ENCODE measurements around the gene ZSWIM4.

ZSWIM4 gene

DNA sequence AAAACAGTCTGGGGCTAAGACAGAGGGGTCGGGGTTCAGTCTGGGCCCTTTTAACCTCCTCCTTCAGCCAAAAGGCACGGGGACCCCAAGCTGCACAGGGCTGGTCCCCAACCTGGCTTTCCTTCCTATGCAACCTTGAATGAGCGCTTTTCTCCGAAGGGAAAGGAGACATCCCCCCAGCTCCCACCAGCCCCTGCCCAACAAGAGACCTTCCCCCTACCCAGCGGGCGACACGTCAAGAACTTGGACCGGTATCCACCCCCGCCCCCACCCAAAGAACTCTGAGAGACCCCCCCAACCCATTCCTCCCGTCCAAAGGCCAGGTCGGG lies 46.7 kb downstream of the ZSWIM4 start:
- Histone ChIP-seq H3K4me1 (ENCODE audit: control insufficient read depth, insufficient read depth, low read length) (peaks cover 6% of the 10 kb centered on the region), H3K9ac (ENCODE audit: low read depth, low read length) (no peak overlapping the region), H3K9me3 (ENCODE audit: control insufficient read depth, insufficient read depth, low read length) (no peaks in the 10 kb centered on the region), H3K27me3 (ENCODE audit: control insufficient read depth, insufficient read depth, low read length) (no peaks in the 10 kb centered on the region), H3K36me3 (ENCODE audit: control insufficient read depth, insufficient read depth, low read length) (no peaks in the 10 kb centered on the region), H3K4me3 (ENCODE audit: low read depth, low read length) (peak overlapping the region; percentile 62)

DNA sequence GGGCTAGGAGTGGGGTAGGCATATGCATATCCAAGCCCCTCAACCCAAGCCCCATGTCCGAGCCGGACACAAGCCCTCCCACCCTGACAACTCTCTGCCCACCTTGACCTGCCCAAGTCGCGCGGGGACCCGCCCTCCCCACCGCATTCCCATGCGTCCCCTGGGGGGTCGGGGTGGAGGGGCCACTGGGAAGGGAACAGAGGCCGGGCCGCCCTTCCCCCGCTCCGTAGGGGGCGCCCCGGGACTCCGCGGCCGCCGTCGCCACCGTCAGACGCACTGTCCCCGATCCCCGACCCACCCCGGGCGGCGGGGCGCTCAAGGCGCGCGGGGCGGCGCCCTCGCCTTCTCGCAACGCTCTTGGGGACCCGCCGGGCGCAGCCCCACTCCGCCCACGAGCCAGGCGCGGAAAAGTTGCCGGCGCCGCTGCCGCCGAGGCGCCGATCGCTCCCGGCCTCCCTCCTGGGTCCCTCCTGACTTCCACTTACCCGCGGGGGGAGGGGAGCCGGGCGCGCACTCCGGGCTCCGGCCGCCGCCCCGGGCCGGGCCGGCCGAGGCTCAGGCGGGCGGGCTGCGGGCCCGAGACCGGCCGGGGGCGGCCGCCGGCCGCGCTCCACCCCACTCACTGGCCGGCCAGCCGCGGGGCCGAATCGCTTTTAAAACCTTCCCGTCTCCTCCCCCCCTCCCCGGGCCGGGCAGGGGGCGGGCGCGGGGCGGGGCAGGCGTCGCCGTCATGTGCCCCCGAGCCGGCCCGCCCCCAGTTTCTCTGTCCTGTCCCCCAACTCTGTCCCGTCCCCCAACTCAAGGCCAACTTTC lies 47.3 kb downstream of the ZSWIM4 start:
- no peaks in the 10 kb centered on the region for H3K36me3 ChIP-seq (ENCODE audit: control insufficient read depth, insufficient read depth, low read length)
- peak overlapping the region; percentile 62 for H3K4me3 ChIP-seq (ENCODE audit: low read depth, low read length)
- peak overlapping the region; percentile 60 for H3K9ac ChIP-seq (ENCODE audit: low read depth, low read length)
- H3K9me3 ChIP-seq (ENCODE audit: control insufficient read depth, insufficient read depth, low read length), result no peaks in the 10 kb centered on the region
- H3K27me3 ChIP-seq (ENCODE audit: control insufficient read depth, insufficient read depth, low read length), result no peaks in the 10 kb centered on the region
- peaks cover 6% of the 10 kb centered on the region for H3K4me1 ChIP-seq (ENCODE audit: control insufficient read depth, insufficient read depth, low read length)

DNA sequence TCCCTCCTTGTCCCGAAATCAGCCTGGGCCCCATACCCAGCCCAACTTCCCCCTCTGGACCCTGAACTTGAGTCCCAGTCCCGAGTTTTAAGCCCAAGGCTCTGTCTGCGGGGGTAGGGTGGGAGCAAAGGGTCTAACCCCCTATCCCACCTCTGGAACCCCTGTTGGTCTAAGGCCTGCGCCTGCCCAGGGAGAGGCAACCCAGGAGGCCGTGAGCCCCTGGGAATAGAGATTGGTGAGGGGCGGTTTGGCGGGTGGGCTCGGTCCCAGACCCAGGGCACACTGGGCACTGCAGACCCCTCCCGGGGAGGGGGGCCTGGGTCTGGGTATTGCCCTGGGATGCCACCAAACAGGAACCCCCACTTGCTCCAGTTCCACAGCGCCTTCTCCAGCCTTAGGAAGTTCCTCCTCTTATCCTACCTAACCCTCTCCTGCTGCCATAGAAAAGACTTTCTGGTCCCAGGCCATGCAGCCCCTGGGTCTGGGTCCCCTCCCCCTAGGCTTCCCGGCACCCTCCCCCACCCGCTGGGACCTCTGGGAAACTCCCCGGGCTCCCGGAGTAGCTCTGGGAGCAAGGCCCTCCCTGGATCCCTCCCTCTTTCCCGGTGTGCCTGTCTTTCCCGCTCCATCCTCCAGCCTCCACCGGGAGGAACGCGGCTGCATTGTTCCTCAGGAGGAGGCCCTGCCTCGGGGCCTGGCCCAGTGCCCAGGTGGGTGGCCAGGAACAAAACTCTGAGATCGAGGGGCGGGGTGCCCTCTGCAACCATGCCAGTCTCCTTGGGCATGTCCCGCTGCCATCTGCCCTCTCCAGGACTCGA lies 48.1 kb downstream of the ZSWIM4 start:
- no peaks in the 10 kb centered on the region for H3K27me3 ChIP-seq (ENCODE audit: control insufficient read depth, insufficient read depth, low read length)
- H3K4me1 ChIP-seq (ENCODE audit: control insufficient read depth, insufficient read depth, low read length), result peaks cover 6% of the 10 kb centered on the region
- H3K9me3 ChIP-seq (ENCODE audit: control insufficient read depth, insufficient read depth, low read length), result no peaks in the 10 kb centered on the region
- H3K36me3 ChIP-seq (ENCODE audit: control insufficient read depth, insufficient read depth, low read length), result no peaks in the 10 kb centered on the region
- no peak overlapping the region for H3K9ac ChIP-seq (ENCODE audit: low read depth, low read length)
- peak overlapping the region; percentile 53 for H3K4me3 ChIP-seq (ENCODE audit: low read depth, low read length)

DNA sequence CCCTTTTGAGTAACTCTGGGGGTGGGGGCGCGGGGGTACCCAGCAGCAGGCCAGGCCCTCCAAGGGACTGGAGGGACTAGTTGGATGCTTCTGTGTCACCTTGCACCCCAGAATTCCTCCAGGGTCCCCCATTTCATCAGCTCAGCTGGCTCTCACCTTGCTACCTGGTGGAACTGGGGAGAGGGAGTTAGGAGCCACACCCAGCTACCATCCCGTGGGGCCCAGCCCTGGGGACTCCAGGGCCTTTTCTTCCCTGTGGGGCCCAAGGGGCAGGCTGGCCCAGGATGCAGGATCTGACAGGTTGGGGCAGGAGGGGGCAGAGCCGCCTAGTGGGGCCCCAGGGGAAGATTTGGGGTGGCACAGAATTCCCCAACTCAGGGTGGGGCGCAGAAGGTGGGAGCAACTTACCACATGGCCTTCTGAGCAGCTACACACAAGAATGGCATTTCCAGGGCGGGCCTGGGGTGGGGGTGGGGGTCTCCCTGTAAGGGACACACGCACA lies 48.9 kb downstream of the ZSWIM4 start:
- no peak overlapping the region for H3K9ac ChIP-seq (ENCODE audit: low read depth, low read length)
- no peak overlapping the region for H3K4me3 ChIP-seq (ENCODE audit: low read depth, low read length)
- peaks cover 6% of the 10 kb centered on the region for H3K4me1 ChIP-seq (ENCODE audit: control insufficient read depth, insufficient read depth, low read length)
- no peaks in the 10 kb centered on the region for H3K36me3 ChIP-seq (ENCODE audit: control insufficient read depth, insufficient read depth, low read length)
- no peaks in the 10 kb centered on the region for H3K9me3 ChIP-seq (ENCODE audit: control insufficient read depth, insufficient read depth, low read length)
- H3K27me3 ChIP-seq (ENCODE audit: control insufficient read depth, insufficient read depth, low read length), result no peaks in the 10 kb centered on the region

DNA sequence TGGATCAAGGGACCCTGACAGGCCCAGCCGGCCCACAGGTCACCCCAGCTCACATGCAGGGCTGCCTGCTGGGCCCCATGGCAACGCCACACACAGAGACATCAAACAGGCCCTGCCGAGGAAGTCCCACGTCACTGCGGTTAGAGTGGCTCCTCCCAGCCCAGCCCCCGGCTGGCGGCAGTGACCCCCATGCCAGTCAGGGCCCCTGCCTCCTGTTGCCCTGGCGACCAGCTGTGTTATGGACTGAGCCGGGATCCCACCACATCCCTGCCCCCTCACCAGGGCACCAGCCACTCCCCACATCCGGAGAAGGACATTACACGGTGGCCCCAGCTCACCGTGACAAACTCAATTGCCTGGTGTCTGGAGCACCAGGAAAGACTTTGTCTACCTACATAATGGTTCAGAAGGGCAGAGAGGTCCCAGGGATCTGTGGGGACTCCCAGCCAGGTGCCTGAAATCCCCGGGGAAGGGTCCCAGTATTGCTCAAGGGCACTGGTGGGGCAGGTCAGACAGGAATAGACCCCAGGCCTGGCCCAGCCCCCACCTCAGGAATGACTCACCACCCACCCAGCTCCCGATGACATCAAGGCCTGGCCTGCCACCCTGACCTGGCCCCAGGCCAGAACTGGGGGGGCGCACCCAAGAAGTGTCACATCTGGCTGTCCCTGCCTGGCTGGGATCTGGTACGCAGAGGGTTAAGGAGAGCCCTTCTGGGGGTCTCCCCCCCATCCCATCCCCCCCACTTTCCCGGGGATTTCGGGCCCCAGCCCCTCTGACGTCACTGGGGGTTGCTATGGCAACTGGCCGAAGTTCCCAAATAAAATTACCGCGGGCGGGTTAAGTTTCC lies 51.5 kb downstream of the ZSWIM4 start:
- peak overlapping the region; percentile 68 for H3K4me3 ChIP-seq (ENCODE audit: low read depth, low read length)
- H3K9me3 ChIP-seq (ENCODE audit: control insufficient read depth, insufficient read depth, low read length), result no peaks in the 10 kb centered on the region
- H3K27me3 ChIP-seq (ENCODE audit: control insufficient read depth, insufficient read depth, low read length), result no peaks in the 10 kb centered on the region
- H3K9ac ChIP-seq (ENCODE audit: low read depth, low read length), result peak overlapping the region; percentile 70
- H3K36me3 ChIP-seq (ENCODE audit: control insufficient read depth, insufficient read depth, low read length), result no peaks in the 10 kb centered on the region
- H3K4me1 ChIP-seq (ENCODE audit: control insufficient read depth, insufficient read depth, low read length), result peaks cover 11% of the 10 kb centered on the region

DNA sequence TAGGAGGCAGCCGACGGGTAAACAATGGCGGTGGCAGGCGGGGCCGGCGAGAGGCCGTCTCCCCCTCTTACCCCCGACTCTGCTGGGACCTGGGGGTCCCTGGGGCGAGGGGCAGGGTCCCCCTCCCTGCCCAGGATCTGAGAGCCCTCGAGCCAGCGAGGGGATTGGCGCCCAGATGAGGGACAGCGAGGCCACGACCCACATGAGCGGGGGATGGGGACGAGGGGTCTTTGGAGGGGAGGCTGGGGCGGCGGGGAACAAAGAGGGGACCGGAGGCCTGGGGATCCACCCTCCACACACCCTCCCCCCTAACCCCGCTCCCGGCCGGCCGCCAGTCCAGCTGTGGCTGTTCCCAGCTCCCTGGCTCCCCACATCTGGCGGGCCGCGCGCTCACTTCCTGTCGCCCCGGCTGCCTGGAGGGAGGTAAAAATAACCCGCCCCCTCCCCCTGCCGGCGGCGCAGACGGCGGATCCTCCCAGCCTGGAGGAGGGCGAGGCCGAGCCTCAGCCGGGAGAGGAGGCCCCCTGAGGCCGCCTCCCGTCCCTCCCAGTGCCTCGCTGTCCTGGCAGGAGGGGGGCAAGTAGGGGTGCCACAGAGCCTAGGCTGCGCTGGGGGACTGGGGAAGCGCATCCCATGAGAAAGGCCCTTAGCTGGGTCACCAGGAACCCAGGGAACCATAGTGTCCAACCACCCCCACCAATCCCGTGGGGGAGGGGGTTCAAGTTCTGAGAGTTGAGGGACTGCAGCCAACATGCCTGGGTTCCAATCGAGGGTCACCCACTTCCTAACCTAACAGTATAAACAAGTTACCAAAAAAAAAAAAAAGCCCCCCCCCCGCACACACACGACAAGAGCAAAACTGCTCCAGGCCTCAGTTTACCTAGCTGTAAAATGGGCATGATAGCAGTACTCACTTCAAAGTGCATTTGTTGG lies 52.4 kb downstream of the ZSWIM4 start:
- H3K9me3 ChIP-seq (ENCODE audit: control insufficient read depth, insufficient read depth, low read length), result no peaks in the 10 kb centered on the region
- H3K9ac ChIP-seq (ENCODE audit: low read depth, low read length), result no peak overlapping the region
- no peaks in the 10 kb centered on the region for H3K36me3 ChIP-seq (ENCODE audit: control insufficient read depth, insufficient read depth, low read length)
- peak overlapping the region; percentile 68 for H3K4me3 ChIP-seq (ENCODE audit: low read depth, low read length)
- no peaks in the 10 kb centered on the region for H3K27me3 ChIP-seq (ENCODE audit: control insufficient read depth, insufficient read depth, low read length)
- peaks cover 11% of the 10 kb centered on the region for H3K4me1 ChIP-seq (ENCODE audit: control insufficient read depth, insufficient read depth, low read length)

DNA sequence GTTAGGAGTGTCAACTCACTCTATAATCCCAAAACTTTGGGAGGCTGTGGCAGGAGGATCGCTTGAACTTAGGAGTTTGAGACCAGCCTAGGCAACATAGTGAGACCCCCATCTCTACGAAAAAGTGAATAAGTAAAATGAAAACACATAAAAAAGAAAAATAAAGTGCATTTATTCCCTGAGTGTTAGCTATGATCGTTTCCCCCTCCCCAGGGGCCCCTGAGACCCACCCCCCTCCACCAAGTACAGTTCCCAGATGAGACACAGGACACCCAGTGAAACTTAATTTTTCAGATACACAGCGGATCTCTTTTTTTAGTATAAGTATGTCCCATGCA lies 53.1 kb downstream of the ZSWIM4 start:
- H3K4me3 ChIP-seq (ENCODE audit: low read depth, low read length), result no peak overlapping the region
- H3K27me3 ChIP-seq (ENCODE audit: control insufficient read depth, insufficient read depth, low read length), result no peaks in the 10 kb centered on the region
- H3K9ac ChIP-seq (ENCODE audit: low read depth, low read length), result no peak overlapping the region
- H3K36me3 ChIP-seq (ENCODE audit: control insufficient read depth, insufficient read depth, low read length), result no peaks in the 10 kb centered on the region
- H3K9me3 ChIP-seq (ENCODE audit: control insufficient read depth, insufficient read depth, low read length), result no peaks in the 10 kb centered on the region
- H3K4me1 ChIP-seq (ENCODE audit: control insufficient read depth, insufficient read depth, low read length), result peaks cover 11% of the 10 kb centered on the region

DNA sequence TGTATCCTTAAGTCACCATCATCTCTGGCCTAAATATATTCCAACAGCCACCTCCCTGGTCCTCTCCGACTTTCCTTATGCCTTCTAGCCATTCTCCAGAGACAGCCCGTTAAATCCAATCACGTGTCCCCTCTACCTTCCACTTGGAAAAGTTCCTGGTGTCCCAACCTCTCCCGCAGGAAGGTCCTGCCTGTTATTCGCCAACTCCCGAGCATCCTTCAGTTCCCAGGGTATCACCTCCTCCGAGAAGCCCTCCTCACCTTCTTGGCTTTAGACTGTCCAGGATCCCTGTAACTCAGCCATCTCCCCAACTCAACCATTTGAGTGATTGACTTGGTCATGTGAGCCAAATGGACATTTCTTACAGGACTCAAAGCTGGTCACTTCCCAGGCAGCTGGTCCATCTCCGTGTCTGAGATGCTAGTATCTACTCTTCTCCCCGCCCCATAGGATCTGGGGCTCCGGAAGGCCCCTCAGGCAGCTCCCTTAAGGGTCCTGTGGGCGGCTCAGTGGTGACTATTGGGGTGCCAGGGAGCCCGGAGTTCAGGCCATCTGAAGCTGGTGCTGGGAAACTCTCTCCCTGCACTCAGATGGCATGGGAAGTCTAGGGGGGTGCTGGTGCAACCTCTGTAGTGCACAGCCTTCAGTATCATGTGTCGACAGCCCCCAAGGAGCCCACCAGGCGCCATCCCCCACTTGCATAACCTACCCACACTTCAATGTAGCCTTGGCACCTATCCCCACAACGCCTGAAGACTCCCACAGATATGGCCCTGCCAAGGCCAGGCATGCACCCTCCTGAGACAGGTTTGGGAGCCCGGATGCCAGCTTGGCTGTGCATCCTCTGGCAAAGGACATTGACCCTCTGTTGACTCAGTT lies 53.8 kb downstream of the ZSWIM4 start:
- Histone ChIP-seq H3K9me3 (ENCODE audit: control insufficient read depth, insufficient read depth, low read length) (no peaks in the 10 kb centered on the region), H3K9ac (ENCODE audit: low read depth, low read length) (no peak overlapping the region), H3K4me1 (ENCODE audit: control insufficient read depth, insufficient read depth, low read length) (peaks cover 10% of the 10 kb centered on the region), H3K4me3 (ENCODE audit: low read depth, low read length) (no peak overlapping the region), H3K36me3 (ENCODE audit: control insufficient read depth, insufficient read depth, low read length) (no peaks in the 10 kb centered on the region), H3K27me3 (ENCODE audit: control insufficient read depth, insufficient read depth, low read length) (no peaks in the 10 kb centered on the region)

DNA sequence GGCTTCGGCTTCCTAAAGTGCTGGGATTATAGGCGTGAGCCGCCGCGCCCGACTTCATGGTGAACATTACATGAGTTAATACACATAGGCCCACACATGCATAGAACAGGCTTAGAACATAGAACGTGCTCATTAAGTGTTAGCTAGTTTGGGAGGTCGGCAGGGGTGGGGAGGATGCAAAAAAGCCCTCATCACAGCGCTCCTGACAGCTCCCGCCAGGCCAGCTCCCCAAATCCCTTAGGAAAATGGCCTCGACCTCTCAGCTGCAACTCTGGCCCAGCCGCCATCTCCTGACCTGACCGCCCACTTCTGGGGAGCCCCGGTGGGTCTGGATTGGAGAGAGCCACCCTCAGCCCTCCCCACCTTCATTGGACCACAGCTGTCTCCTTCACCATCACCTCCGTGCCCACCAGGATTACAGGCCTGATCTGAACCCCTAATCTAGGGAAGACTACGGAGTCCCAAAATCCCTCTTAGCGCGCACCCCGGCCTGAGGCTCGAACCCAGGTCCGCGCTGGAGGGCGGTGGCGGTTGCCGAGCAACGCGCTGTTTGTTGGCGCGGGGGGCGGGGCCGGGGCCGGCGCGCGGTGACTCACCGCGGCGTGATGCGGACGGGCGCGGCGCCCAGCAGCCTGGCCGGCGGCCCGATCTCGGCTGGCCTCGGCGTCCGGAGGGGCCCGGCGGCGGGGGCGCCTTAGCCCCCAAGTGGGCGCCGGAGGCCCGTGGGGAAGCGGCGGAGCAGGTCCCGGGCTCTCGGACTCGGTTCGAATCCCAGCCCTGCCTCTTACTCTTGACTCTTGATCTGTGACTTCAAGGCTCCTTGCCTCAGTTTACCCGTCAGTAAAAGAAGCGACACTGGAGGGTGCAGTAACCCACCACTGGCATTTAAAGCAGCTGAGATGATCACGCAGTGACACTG lies 55.0 kb downstream of the ZSWIM4 start:
- peak overlapping the region; percentile 60 for H3K9ac ChIP-seq (ENCODE audit: low read depth, low read length)
- peaks cover 9% of the 10 kb centered on the region for H3K4me1 ChIP-seq (ENCODE audit: control insufficient read depth, insufficient read depth, low read length)
- no peaks in the 10 kb centered on the region for H3K36me3 ChIP-seq (ENCODE audit: control insufficient read depth, insufficient read depth, low read length)
- no peaks in the 10 kb centered on the region for H3K9me3 ChIP-seq (ENCODE audit: control insufficient read depth, insufficient read depth, low read length)
- peak overlapping the region; percentile 31 for H3K4me3 ChIP-seq (ENCODE audit: low read depth, low read length)
- no peaks in the 10 kb centered on the region for H3K27me3 ChIP-seq (ENCODE audit: control insufficient read depth, insufficient read depth, low read length)

Data from iPS-15b (cell line).